GM18507 (cell line): ENCODE data around the gene RUNX2.

Experiments
- DNase-seq: peaks from one replicate; pipeline ENCODE4 v3.0.0; 2011; ENCODE audit warnings: low read depth; ENCODE audit not compliant: insufficient read length; ENCODE audit errors: extremely low spot score
- FAIRE-seq: peaks from 2 replicates; lab custom pipeline; 2011; peaks lifted over from hg19 to GRCh38; lab: Jason Lieb, UNC

The RUNX2 gene

DNA sequence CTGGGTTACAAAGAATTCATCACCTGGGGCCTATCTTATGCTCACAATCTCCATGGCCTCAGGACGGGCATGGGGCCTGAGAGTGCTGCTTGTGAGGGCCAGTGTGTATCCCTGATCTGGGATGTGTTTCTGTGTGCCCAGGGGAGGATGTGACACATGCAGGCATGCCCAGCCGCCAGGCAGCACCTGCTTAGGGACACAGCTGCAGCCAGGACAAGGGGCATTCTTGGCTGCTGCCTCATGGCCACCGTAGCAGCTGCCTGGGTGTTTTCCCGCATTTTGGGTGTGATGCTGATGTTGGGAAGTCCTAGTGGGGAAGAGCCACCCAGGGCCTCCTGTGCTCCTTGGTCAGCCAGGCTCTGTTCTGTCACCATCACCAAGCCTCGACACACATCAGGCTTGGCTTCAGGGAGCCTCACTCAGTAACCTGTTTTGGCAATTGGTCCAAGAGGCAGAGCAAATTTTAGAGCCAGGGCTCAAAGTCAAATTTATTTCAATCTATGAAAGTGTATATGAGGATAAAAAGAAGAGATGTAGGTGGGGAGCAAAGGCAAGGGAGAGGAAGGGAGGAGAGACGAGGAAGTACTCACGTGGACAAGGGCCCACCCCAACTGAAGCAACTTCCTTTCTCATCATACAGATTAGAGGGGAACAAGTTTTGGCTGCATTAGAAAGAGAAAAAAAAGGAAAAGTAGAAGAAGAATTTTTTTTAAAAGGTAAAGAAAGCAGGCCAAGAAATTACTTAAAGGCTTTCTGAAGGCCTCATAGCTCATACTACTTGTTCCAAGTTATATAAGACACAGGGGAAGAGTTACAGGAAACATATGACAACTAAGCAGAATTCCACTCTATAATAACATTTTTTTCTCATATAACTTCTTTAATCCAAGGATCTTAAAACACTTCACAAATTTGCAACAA lies 319.5 kb downstream of the RUNX2 start:
- FAIRE-seq (no peak), DNase-seq (no peak)

DNA sequence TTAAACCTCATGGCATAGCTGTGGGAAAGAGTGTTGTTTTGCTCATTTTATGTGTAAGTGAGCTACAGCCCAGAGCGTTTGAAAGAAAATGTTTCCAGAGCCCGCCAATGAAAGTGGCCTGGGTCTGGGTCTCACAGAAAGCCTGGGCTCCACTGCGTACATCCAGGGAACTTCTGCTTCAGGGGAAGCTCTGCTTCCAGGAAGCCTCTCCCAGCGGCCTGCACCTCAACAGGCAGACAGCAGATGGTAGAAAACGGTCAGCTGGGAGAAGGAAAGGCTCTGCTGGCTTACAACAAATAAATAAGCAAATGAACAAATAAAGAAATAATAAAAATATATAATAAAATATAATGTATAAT lies 320.1 kb downstream of the RUNX2 start:
- no peak for DNase-seq
- FAIRE-seq: no peak

DNA sequence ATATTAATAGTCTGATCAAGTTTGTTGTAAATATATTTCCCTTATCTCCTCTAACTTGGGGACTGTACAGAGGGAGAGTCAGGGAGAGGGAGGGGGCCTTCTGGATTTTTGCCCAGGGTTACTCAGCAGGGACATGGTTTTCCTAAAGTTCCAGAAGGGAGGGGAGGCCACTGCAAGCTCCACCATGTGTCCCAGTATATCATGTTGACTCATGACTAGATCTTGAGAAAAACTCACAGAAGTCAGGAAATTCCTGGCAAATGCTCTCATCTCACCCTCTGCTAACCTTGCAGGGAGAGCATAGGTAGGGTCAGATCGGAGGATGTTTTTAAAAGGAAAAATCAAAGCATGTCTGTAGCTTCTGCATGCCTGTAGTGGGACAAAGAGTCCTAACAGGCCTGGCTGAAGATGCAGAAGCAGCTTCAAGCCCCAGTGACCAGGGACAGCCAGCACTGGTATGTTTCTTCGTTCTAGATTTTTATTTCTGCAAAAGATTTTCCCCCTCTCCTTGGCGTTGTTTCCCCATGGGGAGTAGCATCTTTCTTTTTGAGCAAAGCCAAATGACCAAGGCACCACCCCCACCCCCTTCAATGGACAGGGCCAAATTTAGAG lies 322.5 kb downstream of the RUNX2 start:
- FAIRE-seq (no peak), DNase-seq (no peak)

DNA sequence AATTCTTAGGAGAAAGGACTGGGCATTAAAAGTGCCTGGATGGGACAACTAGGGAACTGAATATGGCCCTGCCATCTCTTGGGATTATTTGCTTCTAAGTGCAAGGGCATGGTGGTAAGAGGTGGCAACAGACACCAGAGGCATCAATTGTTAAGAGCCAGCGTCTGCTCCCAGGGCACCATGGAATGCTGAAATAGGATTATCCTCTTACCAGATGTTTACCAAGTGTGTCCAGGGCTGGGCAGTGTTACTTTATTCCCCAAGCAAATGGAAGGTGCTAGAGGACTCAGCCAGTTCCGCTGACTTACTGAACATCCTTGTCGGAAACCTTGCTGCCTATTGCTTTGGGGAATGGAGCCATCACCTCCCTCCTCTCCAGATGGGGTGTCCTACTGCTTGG lies 323.2 kb downstream of the RUNX2 start:
- FAIRE-seq (no peak), DNase-seq (no peak)

DNA sequence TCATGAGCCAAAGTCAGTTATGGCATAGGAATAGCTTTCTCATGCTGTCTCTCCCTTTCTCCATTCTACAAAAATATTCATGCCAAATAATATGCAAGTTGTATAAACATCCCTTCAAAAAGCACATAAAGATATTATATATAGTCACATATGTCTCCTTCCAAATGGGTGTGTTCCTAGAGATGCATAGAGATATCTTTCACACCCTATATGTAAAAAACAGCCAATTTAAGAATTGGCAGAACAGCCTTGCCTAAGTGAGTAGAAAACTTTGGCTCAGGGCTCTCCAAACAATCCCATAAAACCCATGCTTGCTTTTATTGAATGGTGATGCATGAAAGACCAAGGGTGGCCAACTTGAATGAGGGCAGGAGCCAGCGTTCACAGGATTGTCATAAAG lies 324.3 kb downstream of the RUNX2 start:
- FAIRE-seq: no peak

DNA sequence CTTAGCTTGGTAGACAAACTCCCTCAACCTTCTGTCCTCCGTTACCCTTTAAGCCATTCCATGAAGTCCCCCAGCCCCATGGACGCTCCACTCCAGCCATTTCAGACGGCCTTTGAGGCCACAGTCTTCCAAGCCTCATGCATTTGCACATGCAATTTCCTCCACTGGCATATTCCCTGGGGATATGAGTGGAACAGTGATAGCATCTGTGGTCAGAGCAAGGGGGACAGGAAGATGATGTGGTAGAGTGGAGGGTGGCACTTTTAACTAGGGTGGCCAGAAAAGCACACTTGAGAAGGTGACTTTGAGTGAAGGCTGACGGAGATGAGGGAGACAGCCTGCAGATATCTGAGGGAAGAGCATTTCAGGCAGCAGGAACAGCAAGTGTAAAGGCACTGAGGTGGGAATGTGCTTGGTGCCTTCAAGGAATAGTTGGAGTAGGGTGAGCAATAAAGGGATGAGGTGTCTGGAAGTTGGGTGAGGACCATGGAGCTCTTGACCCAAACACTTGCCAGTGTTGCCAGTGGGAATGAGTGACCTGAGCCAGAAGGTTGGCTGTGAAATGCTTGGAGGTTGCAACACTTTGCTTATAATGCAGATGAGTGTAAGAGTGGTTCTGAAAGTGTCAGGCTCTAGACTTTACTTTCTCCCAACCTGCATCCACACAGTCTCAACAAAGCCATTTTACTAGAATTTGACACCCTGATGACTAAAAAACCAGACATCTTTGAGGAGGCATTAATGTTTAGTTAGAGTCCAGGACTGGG lies 325.2 kb downstream of the RUNX2 start:
- FAIRE-seq (no peak), DNase-seq (no peak)

More for the DNA sequence above, 324.3 kb downstream of the RUNX2 start:
- DNase-seq: no peak

DNA sequence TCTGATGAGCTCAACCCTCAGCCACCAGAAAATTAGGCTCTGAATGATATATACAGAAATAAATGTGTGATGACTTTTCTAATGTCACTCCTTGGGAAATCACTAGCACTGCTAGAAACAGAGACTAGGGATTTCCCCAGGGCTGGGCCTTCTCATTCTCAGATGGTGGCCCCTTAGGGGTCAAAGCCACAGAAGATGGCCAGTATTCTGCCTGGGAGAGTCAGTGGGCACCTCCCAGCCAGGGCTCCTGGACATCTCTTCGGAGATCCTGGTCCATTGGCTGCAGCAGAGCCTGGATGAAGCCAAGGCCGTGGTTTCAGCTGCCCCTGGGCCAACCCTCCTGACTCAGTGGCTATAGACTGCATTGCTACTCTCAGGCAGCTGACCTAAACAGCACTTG lies 326.5 kb downstream of the RUNX2 start:
- no peak for FAIRE-seq
- DNase-seq: no peak

DNA sequence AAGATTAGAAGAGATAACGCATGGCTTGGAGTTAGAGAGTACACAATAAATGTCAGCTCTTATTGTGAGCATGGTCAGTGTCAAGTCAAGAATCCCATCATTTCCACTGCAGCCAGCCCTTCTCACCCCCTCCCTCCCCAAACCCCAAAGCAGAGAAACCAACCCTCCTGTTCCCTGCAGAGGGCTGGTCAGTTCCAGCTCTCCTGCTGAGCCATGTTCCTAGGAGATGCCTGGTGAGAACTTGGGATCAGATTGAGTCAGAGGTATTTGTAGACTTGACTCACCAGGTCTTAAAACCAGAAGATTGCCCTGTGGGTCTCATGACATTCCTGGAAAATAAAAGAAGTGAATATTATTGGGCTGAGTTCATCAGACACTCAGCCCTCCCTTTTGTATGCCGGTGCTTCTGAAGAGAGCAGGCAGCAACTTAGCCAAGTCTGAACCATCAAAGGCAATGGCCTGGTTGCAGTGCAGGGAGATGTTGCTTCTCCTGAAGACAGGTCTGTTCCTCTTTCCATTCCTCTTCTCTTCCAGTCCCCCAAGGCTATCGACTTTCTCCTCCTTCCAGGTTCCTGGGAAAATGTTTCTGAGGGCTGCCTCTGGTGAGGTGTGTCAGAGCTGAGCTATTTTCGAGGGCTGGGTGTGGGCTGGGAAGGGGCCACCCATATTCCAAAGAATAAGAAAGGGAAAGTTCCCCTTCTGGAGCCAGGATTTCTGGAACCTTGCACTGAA lies 327.8 kb downstream of the RUNX2 start:
- DNase-seq (no peak), FAIRE-seq (no peak)

DNA sequence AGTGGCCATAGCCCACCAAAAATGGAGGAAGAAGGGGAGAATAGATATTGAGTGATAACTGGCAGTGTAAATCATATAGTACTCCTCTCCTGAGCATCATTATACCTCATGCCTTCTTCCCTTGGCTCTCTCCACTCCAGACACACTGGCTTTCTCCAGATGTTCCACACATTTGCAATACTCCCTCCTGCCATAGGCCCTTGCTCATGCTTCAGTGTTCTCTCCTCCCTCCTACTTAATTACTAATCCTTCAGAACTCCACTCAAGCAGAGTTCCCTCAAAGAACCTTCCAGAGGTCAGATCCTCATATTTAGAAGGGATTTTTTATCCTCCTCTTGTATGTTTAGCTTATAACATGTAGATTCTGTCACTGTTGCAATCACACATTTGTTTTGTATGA lies 329.1 kb downstream of the RUNX2 start:
- DNase-seq: no peak

DNA sequence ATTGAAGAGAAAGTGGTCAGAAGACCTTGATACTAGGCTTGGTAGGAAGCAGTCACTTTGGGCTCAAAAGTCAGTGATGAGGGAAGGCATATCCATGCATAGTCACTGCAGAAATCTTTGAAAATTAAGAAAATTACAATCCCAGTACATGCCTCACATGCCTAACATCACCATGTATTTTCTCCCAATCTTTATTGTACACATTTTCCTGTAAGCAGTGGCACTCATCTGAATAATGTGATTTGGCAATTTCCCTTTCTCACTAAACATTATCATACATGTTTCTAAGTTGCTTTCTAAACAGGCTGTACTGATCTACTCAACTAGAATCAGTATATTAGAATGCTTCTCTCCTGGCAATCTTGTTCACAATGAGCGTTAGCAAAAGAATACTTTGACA lies 330.3 kb downstream of the RUNX2 start:
- FAIRE-seq: no peak
- DNase-seq: no peak

More for the DNA sequence above, 329.1 kb downstream of the RUNX2 start:
- no peak for FAIRE-seq

DNA sequence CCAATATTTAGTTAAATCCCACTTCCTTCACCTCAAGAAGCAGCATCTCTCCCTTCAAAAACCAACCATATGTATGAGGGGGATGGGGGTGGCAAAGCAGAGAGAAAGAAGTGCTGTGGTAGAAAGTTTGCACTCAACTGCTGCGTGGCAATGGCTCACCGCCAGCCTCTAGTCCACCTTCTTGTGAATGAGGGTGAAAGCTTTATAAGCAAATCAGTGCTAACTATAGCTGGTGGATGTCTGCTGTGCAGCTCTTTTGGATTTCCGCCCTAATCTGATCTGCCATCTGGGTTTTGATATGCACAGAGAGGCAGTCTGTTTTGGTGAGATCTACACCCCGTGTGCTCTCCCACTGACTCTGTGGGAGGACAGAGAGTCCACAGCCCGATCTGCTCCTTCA lies 330.8 kb downstream of the RUNX2 start:
- FAIRE-seq: no peak

DNA sequence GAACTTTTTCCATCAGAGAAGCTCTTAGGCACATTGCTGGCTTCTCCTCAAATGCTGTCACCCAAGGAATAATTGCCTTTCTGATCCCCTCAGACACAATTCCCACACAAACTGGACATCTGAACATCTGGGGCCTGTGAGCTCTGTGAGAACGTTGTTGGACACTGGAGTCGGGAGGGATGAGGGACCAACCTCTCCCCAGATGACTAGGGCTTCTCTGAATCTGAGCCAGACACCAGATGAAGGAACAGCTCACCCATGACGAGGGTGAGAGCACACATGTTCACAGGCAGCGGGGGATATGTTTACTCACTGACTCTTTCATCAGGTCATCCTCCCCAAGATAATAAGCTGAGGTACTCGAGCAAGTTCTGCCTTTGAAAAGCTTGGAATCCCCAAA lies 333.5 kb downstream of the RUNX2 start:
- FAIRE-seq: no peak
- no peak for DNase-seq

More for the DNA sequence above, 330.8 kb downstream of the RUNX2 start:
- no peak for DNase-seq

DNA sequence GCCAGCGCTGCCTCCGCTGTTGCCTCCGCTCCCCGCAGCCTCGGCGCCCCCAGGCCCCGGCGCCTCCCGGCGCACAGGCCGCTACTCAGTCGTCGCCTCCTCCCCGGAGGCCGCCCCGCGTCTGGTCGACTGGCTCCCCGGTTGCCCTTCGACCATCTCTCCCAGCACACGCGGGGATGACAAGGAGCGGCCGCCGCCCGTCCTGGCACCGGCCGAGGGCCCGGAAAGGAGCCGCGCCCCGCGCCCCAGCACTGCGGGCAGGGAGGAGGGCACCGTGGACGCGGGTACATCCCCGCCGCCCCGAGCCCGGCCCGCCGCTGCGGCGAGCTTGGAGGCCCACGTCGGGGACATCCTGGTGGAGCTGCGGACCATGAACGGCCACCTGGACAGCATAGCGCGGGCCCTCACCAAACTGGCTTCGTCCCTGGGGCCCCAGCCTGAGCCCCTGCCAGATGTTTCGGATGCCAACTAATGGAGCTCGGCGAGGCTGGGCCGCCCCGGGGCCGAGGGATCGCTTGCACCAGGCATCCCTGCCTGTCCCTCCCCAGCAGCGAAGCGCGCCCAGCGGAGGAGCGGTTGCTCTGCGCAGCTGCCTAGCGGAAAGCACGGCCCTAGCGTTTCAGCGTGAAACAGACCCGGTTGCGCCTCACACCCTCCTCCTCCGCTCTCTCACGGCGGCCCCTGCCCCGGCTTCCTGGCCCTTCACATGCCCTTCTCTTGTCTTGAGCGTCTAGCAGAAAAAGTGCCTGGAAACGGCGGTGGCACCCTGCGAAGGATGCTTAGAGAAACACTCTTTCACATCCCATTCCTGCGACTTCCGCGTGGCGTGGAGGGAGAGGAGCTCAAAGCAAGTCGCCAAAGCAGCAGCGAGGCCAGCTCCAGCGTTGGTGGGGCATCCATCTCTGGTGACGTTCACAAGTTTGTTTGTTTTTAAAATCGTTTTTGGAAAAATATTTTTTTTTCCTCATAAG lies 335.4 kb downstream of the RUNX2 start:
- no peak for DNase-seq
- FAIRE-seq: no peak

DNA sequence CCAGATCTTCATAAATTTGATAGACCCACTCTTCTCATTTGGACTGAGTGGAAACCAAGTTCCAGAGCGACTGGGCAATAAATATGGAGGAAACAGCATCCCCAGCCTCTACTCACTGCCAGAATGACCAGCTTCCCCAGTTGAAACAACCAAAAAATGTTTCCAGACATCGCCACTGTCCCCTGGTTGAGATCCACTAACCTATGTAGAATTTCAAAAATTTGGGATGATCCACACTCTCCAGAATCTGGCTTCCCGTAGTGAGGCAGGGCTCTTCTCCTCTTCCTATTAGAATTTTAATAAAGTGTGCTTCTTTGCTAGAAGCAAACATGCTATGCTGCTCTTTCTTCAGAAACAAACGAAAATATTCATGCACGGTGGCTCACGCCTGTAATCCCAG lies 336.6 kb downstream of the RUNX2 start:
- FAIRE-seq (no peak), DNase-seq (no peak)

DNA sequence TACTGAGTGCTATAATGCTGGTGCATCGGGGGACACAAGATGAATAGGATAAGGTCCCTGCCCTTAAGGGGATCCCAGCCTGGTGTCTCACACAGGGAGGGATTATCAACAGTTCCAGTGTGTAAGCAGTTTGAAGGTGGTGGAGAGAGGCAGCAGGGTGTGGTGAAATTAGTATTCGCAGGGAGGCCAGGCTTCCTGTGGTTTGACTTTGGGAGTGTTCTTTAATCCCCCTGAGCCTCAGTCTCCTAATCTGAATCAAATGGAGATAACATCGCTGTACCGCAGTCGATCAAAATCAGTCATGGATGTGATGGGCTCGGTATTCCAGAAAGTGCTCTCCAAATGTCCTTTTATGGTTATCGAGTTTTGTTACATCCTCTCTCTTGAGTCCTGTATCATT lies 337.7 kb downstream of the RUNX2 start:
- no peak for FAIRE-seq

DNA sequence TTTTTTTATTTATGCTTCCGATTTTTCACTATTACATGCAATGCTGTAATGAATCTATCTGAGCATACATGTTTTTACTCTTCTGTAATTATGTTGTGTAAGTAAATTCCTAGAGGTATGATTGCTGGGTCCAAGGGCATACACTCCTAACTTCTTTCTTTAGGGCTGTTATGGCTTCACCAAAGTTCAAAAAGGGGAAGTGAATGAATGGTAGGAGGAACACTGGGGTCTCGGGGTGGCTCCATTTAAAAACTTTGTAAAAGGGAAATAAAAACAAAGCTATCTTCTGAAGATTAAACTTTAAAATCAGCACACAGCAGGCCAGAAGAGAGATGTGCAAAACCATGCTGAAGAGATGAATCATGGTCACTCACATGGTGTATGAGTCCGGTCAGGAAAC lies 338.7 kb downstream of the RUNX2 start:
- DNase-seq (no peak), FAIRE-seq (no peak)

More for the DNA sequence above, 337.7 kb downstream of the RUNX2 start:
- no peak for DNase-seq

DNA sequence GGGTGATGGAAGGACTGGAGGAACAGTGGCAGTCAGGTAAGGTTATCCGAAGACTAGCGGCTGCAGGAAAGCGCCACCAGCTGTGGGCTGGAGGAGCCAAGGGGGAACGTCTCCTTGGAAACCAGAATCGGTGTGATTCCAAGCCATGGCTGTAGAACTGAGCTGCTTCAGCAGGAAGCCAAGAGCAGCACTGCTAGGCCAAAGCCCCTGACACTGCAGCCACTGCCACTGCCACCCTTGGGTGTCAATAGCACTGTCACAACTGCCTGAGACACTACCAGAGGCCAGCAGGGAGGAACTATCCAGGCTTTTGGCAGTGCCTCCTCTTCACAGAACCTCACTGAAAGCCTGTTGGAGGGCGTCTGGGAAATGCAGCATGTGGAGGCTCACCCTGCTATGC lies 339.2 kb downstream of the RUNX2 start:
- no peak for DNase-seq
- FAIRE-seq: no peak

DNA sequence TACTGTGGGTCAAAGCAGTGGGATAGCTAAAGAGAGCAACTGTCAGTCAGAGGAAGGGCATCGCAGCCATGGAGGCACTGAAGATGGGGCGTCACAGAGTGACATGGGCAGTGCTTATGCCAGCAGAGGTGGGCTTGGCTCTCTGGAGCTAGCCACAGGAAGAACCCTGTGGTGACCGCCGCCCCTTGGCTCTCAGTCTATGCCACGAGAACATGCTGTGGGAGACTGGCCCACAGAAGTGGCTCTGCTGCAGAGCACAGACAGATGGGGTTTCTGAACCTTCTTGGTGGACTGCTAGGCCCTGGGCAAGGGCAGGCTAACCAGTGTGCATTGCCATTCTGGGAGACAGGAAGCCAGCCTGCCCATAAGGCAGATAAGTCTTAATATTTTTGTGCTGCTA lies 339.6 kb downstream of the RUNX2 start:
- no peak for FAIRE-seq
- DNase-seq: no peak

DNA sequence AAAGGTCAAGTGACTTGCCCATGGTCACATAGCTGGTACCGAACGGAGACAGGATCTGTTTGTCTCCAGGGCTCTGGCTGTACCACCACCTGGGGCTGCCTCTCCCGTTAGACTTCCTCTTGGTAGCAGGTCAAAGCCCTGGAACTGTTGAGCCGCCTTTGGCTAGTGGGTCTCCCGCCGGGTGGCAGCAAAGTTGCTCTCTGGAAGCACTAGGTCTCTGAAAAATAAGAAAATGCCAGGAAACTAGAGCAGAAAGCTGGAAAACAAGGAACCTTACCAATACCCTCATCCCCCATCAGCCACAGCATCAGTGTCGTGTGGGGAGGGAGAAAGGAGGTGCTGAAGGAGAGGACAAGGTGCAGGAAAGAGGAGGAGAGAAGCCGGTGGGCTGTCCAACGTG lies 340.6 kb downstream of the RUNX2 start:
- DNase-seq: no peak
- no peak for FAIRE-seq
